ENCODE results near the gene TMUB2.

DNA sequence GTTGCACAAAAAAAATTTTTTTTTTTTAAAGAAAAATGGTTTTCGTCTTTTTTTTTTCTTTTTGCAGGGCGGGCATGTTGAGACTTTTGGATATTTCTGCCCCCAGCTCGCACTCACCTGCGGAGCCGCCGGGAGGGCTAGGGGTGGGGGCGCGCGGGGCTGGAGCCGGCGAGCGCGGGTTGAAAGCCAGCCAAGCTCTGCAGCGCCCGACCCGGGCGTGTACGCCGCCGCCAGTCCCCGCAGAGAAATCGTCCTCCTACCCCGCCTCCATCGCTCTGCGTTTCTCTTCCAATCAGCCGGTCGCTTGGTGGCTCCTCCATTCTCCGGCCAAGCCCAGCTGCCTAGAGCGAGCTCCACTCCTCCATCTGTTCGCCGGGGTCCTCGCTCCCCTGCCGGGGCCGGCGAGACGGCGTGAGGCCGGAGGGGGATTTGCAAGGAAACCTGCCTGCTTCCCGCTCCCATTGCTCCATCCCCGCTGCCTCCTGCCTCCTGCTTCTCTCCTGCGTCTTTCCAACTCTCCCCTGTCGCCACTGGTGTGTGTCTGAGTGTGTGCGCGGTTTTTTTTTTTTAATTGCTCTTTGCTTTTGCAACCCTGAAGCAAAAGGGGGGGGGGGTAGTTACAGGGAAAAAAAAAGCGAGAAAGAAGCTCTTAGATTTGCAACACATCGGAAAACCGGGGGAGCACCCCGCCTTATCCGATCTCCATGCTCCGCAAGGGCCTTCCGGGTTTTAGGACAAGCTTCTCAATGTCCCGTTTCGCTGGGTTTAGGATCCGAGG lies 34.5 kb downstream of the TMUB2 start:
- no peak for TF ChIP-seq JUND (IDR thresholded peaks at IDR 0.05)
- no peak for TF ChIP-seq CTCF (IDR thresholded peaks at IDR 0.05 in 2 of 3, conservative IDR thresholded peaks at IDR 0.05 in 1 of 3; ENCODE audit: borderline replicate concordance in 1 of 3, insufficient read depth in 1 of 3, low read depth in 2 of 3, low read length in 2 of 3)
